AG04450 (cell line): ENCODE data around the gene MBOAT1. TPM values are rescaled to one million over a fixed set of nuclear protein-coding genes. Genes with fewer than 3 reads are reported as not detected.

ENCODE experiments used
- CTCF ChIA-PET: fragments of 300-600, 350-600 bp; formaldehyde crosslinking; extraction: SDS; loops from one replicate; lab custom pipeline; 2022; ENCODE audit warnings: antibody characterized with exemption, inconsistent platforms; lab: Charles Lee
- POLR2A ChIA-PET: fragments of 350-600 bp; formaldehyde crosslinking; extraction: SDS; loops from one replicate; lab custom pipeline; 2021; ENCODE audit warnings: antibody characterized with exemption, inconsistent platforms; lab: Yijun Ruan, JAX
- DNase-seq: peaks from one replicate; pipeline ENCODE4 v3.0.0-alpha.2; 2011; ENCODE audit warnings: low read depth, low spot score
- H3K27ac ChIP-seq: one replicate; pipeline ENCODE4 v1.5.1; 2012; ENCODE audit warnings: low read depth, low read length, control low read depth
- H3K27me3 ChIP-seq: one replicate; pipeline ENCODE4 v1.6.0; 2012; ENCODE audit warnings: low read length; ENCODE audit not compliant: control insufficient read depth, insufficient read depth
- H3K4me3 ChIP-seq: 2 replicates; pipeline ENCODE4 v1.5.1; 2011; ENCODE audit warnings: mild to moderate bottlenecking, low read depth, low read length, control low read depth
- H3K9me3 ChIP-seq: 2 replicates; pipeline ENCODE4 v1.5.1; 2012; ENCODE audit warnings: low read length; ENCODE audit not compliant: control insufficient read depth, insufficient read depth
- CTCF ChIP-seq: IDR thresholded peaks from 2 replicates; pipeline ENCODE4 v1.5.1; 2011; ENCODE audit warnings: low read depth, low read length, control low read depth, inconsistent platforms
- polyA plus RNA-seq: library from polyadenylated mRNA; depleted of rRNA; stranded (reverse); fragments of >200 nt; gene quantifications from 2 replicates; pipeline ENCODE4 v1.2.3, GENCODE V29; 2011

The MBOAT1 gene
- polyA plus RNA-seq, 1 experiment = 2.1 TPM

GRCh38 chr6:20211037-20211940, 980 bp downstream of the MBOAT1 start:
- Histone ChIP-seq H3K27me3 (no peaks in the 10 kb centered on the region), H3K27ac (no peak overlapping the region), H3K4me3 (peak overlapping the region; percentile 89), H3K9me3 (no peaks in the 10 kb centered on the region; the same call in 1 of the 2 replicates)
- ChIA-PET POLR2A (no interaction called here), CTCF (interaction anchor here (1.7 kb wide), 1 partner anchor 85 kb away, joined by 5 read pairs; no protein-coding TSS in a partner anchor)
- TF ChIP-seq CTCF = no peak
- DNase-seq = no peak

- DNase-seq = no peak
- no peak for TF ChIP-seq CTCF
- ChIA-PET CTCF (interaction anchor here (1.7 kb wide), 1 partner anchor 84 kb away, joined by 5 read pairs; no protein-coding TSS in a partner anchor), POLR2A (no interaction called here)
- H3K9me3 ChIP-seq = no peaks in the 10 kb centered on the region; the same call in 1 of the 2 replicates
- H3K27ac ChIP-seq = no peak overlapping the region
- no peak overlapping the region for H3K4me3 ChIP-seq
- no peaks in the 10 kb centered on the region for H3K27me3 ChIP-seq
These were observed 2.1 kb downstream of the MBOAT1 start for GRCh38 chr6:20210158-20210557.

GRCh38 chr6:20208687-20209378, 3.4 kb downstream of the MBOAT1 start:
- no peak overlapping the region for H3K4me3 ChIP-seq
- H3K9me3 ChIP-seq = no peaks in the 10 kb centered on the region; the same call in 1 of the 2 replicates
- no peak overlapping the region for H3K27ac ChIP-seq
- ChIA-PET POLR2A (interaction anchor here (0.7 kb wide), 1 partner anchor 1559 kb away, joined by 3 read pairs; no protein-coding TSS in a partner anchor), CTCF (no interaction called here)
- TF ChIP-seq CTCF = no peak
- H3K27me3 ChIP-seq = no peaks in the 10 kb centered on the region
- DNase-seq = no peak

GRCh38 chr6:20207088-20207418, 5.2 kb downstream of the MBOAT1 start:
- Histone ChIP-seq H3K27me3 (no peaks in the 10 kb centered on the region), H3K9me3 (no peaks in the 10 kb centered on the region; the same call in 1 of the 2 replicates), H3K27ac (no peak overlapping the region), H3K4me3 (no peak overlapping the region)
- no peak for TF ChIP-seq CTCF
- DNase-seq = no peak
- POLR2A ChIA-PET = no interaction called here
- CTCF ChIA-PET = interaction anchor here (4.3 kb wide), 1 partner anchor 80 kb away, joined by 17 read pairs; no protein-coding TSS in a partner anchor

- CTCF ChIA-PET = interaction anchor here (4.3 kb wide), 1 partner anchor 79 kb away, joined by 17 read pairs; no protein-coding TSS in a partner anchor
- H3K27ac ChIP-seq = no peak overlapping the region
- POLR2A ChIA-PET = no interaction called here
- DNase-seq = no peak
- H3K9me3 ChIP-seq = no peaks in the 10 kb centered on the region
- no peak for TF ChIP-seq CTCF
- no peaks in the 10 kb centered on the region for H3K27me3 ChIP-seq
- H3K4me3 ChIP-seq = no peak overlapping the region
These were observed 6.5 kb downstream of the MBOAT1 start for GRCh38 chr6:20205722-20206161.
